Uterus (tissue), 4 donors: ENCODE results near the gene PDPR. TPM values are rescaled to one million over a fixed set of nuclear protein-coding genes. Genes with fewer than 3 reads are reported as not detected.
"Not testable (repeated sequence)": the region's sequence is repeated elsewhere in the genome, so short reads cannot be mapped to it uniquely, and the experiment has no call there.

Experiments used
- DNase-seq, 2 donors: peaks; one replicate each; pipeline ENCODE4 v3.0.0-alpha.2; 2019 to 2020
- H3K27ac ChIP-seq, 2 donors: fragments of 200-600 bp; sonication (generic); 1 replicate in 1 of 2; 2 replicates in 1 of 2; pipeline ENCODE4 v1.5.1; 2016 to 2018
- H3K27me3 ChIP-seq, 2 donors: fragments of 200-600 bp; sonication (generic); one replicate each; pipeline ENCODE4 v1.5.1; 2018 to 2019; ENCODE audit warnings: control low read depth in 1 of 2
- H3K36me3 ChIP-seq, 2 donors: fragments of 200-600 bp; sonication (generic); one replicate each; pipeline ENCODE4 v1.5.1; 2019; ENCODE audit warnings: control low read depth in 1 of 2
- H3K4me1 ChIP-seq, 2 donors: fragments of 200-600 bp; sonication (generic); one replicate each; pipeline ENCODE4 v1.5.1; 2018 to 2019; ENCODE audit warnings: control low read depth in 1 of 2
- H3K4me3 ChIP-seq, 2 donors: fragments of 200-600 bp; sonication (generic); 1 replicate in 1 of 2; 2 replicates in 1 of 2; pipeline ENCODE4 v1.5.1; 2018 to 2019; ENCODE audit warnings: mild to moderate bottlenecking in 1 of 2
- H3K9me3 ChIP-seq, 2 donors: fragments of 200-600 bp; sonication (generic); one replicate each; pipeline ENCODE4 v1.5.1; 2019; ENCODE audit warnings: control low read depth in 1 of 2
- intact Hi-C: fragments of 100-400 bp; cut with DNase I; formaldehyde crosslinking; loops from one replicate; pipeline ENCODE4 v1.15.1; 2023; ENCODE audit warnings: low total_unique reads
- small RNA-seq: library from RNA; depleted of rRNA; stranded (forward); fragments of <200 nt; gene quantifications from one replicate; pipeline ENCODE3, GENCODE V24; 2016
- total RNA-seq, 4 donors: library from RNA; depleted of rRNA in 3 of 4; stranded (reverse); fragments of >200 nt in 3 of 4; gene quantifications; one replicate each; pipeline versions ENCODE4 v1.1.0 to v1.2.4, GENCODE V29; 2014 to 2023
- donor health status: DM: yes; HTN: yes; CAD: no.

The PDPR gene
- total RNA-seq, 4 donors from 2014 or later: 23.2 to 63.8 (median 44.2) TPM

DNA sequence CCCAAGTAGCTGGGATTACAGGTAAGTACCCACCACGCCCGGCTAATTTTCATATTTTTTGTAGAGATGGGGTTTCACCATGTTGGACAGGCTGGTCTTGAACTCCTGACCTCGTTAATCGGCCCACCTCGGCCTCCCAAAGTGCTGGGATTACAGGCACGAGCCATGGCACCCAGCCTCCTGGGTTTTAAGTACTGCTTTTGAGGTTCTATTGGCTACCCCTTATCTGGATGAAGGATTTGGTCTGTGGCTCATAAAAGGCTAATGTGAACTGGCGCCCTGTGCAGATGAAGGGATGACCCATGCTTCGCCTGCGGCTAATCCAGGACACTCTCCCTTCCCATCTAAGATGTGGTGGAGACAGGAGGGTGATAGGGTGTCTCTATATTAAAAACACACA is 85.0 kb downstream of the PDPR start:
- H3K4me3 ChIP-seq, H3K36me3 ChIP-seq, intact Hi-C loops, DNase-seq, H3K27ac ChIP-seq, H3K27me3 ChIP-seq, H3K9me3 ChIP-seq, H3K4me1 ChIP-seq: not testable (repeated sequence)

DNA sequence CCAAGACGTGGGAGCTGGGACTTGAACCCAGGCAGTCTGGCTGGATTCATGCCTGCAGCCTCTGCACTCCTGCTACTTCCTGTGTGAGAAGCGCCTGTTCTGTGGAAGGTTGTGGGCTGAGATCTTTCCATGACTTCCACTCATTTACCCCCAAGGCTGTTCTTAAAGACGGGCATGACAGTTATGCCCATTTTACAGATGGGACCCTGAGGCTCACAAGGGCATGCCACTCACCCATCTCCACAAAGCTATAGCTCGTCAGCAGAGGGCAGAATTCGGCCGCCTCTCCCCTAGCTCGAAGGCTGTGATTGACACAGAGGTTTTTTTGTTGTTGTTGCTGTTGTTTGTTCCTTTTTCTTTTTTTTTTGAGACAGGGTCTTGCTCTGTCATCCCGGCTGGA is 85.9 kb downstream of the PDPR start:
- DNase-seq, H3K4me3 ChIP-seq, H3K27me3 ChIP-seq, H3K9me3 ChIP-seq, intact Hi-C loops, H3K27ac ChIP-seq, H3K36me3 ChIP-seq, H3K4me1 ChIP-seq: not testable (repeated sequence)

DNA sequence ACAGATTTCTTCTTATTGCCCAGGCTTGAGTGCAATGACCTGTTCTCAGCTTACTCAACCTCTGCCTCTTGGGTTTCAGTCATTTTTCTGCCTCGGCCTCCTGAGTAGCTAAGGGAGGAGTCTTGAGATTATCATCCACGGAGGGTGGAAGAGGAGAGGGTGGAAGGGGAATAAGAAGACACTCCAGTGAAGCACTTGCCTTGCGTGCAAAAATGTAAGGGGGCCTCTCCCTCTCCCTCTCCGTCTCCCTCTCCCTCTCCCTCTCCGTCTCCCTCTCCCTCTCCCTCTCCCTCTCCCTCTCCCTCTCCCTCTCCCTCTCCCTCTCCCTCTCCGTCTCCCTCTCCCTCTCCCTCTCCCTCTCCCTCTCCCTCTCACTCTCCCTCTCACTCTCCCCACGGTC is 89.4 kb downstream of the PDPR start:
- H3K27ac ChIP-seq, intact Hi-C loops, DNase-seq, H3K4me3 ChIP-seq, H3K36me3 ChIP-seq, H3K4me1 ChIP-seq, H3K9me3 ChIP-seq, H3K27me3 ChIP-seq: not testable (repeated sequence)

DNA sequence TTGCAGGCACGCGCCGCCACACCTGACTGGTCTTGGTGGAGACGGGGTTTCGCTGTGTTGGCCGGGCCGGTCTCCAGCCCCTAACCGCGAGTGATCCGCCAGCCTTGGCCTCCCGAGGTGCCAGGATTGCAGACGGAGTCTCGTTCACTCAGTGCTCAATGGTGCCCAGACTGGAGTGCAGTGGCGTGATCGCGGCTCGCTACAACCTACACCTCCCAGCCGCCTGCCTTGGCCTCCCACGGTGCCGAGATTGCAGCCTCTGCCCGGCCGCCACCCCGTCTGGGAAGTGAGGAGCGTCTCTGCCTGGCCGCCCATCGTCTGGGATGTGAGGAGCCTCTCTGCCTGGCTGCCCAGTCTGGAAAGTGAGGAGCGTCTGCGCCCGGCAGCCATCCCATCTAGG is 89.9 kb downstream of the PDPR start:
- H3K27ac ChIP-seq, H3K27me3 ChIP-seq, H3K4me3 ChIP-seq, H3K4me1 ChIP-seq, intact Hi-C loops, H3K36me3 ChIP-seq, DNase-seq, H3K9me3 ChIP-seq: not testable (repeated sequence)

DNA sequence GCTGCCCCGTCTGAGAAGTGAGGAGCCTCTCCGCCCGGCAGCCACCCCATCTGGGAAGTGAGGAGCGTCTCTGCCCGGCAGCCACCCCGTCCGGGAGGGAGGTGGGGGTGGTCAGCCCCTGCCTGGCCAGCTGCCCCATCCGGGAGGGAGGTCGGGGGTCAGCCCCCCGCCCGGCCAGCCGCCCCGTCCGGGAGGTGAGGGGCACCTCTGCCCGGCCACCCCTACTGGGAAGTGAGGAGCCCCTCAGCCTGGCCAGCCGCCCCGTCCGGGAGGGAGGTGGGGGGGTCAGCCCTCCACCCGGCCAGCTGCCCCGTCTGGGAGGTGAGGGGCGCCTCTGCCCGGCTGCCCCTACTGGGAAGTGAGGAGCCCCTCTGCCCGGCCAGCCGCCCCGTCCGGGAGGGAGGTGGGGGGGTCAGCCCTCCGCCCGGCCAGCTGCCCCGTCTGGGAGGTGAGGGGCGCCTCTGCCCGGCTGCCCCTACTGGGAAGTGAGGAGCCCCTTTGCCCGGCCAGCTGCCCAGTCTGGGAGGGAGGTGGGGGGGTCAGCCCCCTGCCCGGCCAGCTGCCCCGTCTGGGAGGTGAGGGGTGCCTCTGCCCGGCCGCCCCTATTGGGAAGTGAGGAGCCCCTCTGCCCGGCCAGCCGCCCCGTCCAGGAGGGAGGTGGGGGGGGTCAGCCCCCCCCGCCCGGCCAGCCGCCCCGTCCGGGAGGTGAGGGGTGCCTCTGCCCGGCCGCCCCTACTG is 90.7 kb downstream of the PDPR start:
- DNase-seq, H3K36me3 ChIP-seq, H3K4me1 ChIP-seq, intact Hi-C loops, H3K9me3 ChIP-seq, H3K27ac ChIP-seq, H3K4me3 ChIP-seq, H3K27me3 ChIP-seq: not testable (repeated sequence)

DNA sequence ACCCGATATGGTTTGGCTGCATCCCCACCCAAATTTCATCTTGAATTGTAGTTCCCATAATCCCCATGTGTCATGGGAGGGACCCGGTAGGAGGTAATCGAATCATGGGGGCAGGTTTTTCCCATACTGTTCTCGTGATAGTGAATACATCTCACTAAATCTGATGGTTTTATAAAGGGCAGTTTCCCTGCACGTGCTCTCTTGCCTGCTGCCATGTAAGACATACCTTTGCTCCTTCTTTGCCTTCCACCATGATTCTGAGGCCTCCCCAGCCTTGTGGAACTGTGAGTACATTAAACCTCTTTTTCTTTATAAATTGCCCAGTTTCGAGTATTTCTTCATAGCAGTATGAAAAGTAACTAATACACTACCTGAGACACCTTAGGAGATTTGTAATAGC is 92.2 kb downstream of the PDPR start:
- H3K27ac ChIP-seq, H3K36me3 ChIP-seq, intact Hi-C loops, H3K9me3 ChIP-seq, H3K4me1 ChIP-seq, H3K27me3 ChIP-seq, H3K4me3 ChIP-seq, DNase-seq: not testable (repeated sequence)

Small RNAs within 50 kb of the gene (small RNA-seq; reads per million reads assigned to genes)
- not detected for gene AC009060.2

Other genes with a start within 250 kb of the PDPR start
- 1 to 10 TPM in 1 of 4 donors, under 1 TPM in 1, not detected in 2; 0.67 to 1.1 TPM for gene CLEC18A, start 163.0 kb upstream of the PDPR start, total RNA-seq
- 1 to 10 TPM in 1 of 4 donors, under 1 TPM in 1, not detected in 2; 0.28 to 1.0 TPM for gene CLEC18C, start 59.5 kb downstream of the PDPR start, total RNA-seq
- gene EXOSC6, start 137.6 kb downstream of the PDPR start, total RNA-seq: 10 to 100 TPM in 3 of 4 donors, 1 to 10 TPM in 1; 8.8 to 38.0 (median 22.8) TPM
- gene AARS1, start 175.2 kb downstream of the PDPR start, total RNA-seq: 10 to 100 TPM; 32.5 to 99.4 (median 62.5) TPM
- 10 to 100 TPM; 10.6 to 77.6 (median 25.4) TPM for gene DDX19B, start 184.9 kb downstream of the PDPR start, total RNA-seq
- gene DDX19A, start 232.6 kb downstream of the PDPR start, total RNA-seq: 100 to 1,000 TPM in 1 of 4 donors, 10 to 100 TPM in 3; 12.1 to 126 (median 41.9) TPM